BE2C (cell line): ENCODE measurements around the gene RHOH.
"Not testable (repeated sequence)": the region's sequence is repeated elsewhere in the genome, so short reads cannot be mapped to it uniquely, and the experiment has no call there.

Experiments used
- DNase-seq: peaks from one replicate; pipeline ENCODE4 v3.0.0-alpha.2; 2020
- H3K27me3 ChIP-seq: fragments of 250-450 bp; sonication (Bioruptor Pico); 2 replicates; pipeline ENCODE4 v1.5.1; 2020; ENCODE audit warnings: mild to moderate bottlenecking
- H3K36me3 ChIP-seq: fragments of 250-450 bp; sonication (Bioruptor Pico); 2 replicates; pipeline ENCODE4 v1.5.1; 2020; ENCODE audit warnings: mild to moderate bottlenecking
- H3K4me1 ChIP-seq: fragments of 250-450 bp; sonication (Bioruptor Pico); 2 replicates; pipeline ENCODE4 v1.5.1; 2020
- H3K4me3 ChIP-seq: 2 replicates; pipeline ENCODE4 v1.5.1; 2011; ENCODE audit warnings: low read depth, low read length
- H3K9me3 ChIP-seq: fragments of 250-450 bp; sonication (Bioruptor Pico); 2 replicates; pipeline ENCODE4 v1.5.1; 2020
- CTCF ChIP-seq: IDR thresholded peaks from 2 replicates; pipeline ENCODE4 v1.5.1; 2012; ENCODE audit warnings: mild to moderate bottlenecking, low read depth, low read length

The RHOH gene

GRCh38 chr4:40281099-40281498, 84.3 kb downstream of the RHOH start:
- no peak for DNase-seq
- Histone ChIP-seq H3K4me1 (no peaks in the 10 kb centered on the region), H3K27me3 (no peaks in the 10 kb centered on the region), H3K9me3 (no peaks in the 10 kb centered on the region), H3K36me3 (no peaks in the 10 kb centered on the region), H3K4me3 (no peak overlapping the region)
- TF ChIP-seq CTCF = no peak

- H3K4me1 ChIP-seq = no peaks in the 10 kb centered on the region
- DNase-seq = no peak
- no peaks in the 10 kb centered on the region for H3K36me3 ChIP-seq
- TF ChIP-seq CTCF = no peak
- no peak overlapping the region for H3K4me3 ChIP-seq
- H3K9me3 ChIP-seq = no peaks in the 10 kb centered on the region
- H3K27me3 ChIP-seq = no peaks in the 10 kb centered on the region
These were observed 85.1 kb downstream of the RHOH start for GRCh38 chr4:40281913-40282312.

GRCh38 chr4:40282857-40283256, 86.0 kb downstream of the RHOH start:
- not testable (repeated sequence) for DNase-seq

GRCh38 chr4:40283413-40283812, 86.6 kb downstream of the RHOH start:
- Histone ChIP-seq H3K9me3 (no peaks in the 10 kb centered on the region), H3K4me1 (no peaks in the 10 kb centered on the region), H3K36me3 (no peaks in the 10 kb centered on the region), H3K27me3 (no peaks in the 10 kb centered on the region), H3K4me3 (no peak overlapping the region)
- no peak for TF ChIP-seq CTCF
- no peak for DNase-seq

More at GRCh38 chr4:40282857-40283256, 86.0 kb downstream of the RHOH start:
- H3K4me1 ChIP-seq, H3K36me3 ChIP-seq, H3K9me3 ChIP-seq, H3K4me3 ChIP-seq, H3K27me3 ChIP-seq: not testable (repeated sequence)

- Histone ChIP-seq H3K4me3 (no peak overlapping the region), H3K27me3 (no peaks in the 10 kb centered on the region), H3K4me1 (no peaks in the 10 kb centered on the region), H3K36me3 (no peaks in the 10 kb centered on the region), H3K9me3 (no peaks in the 10 kb centered on the region)
- no peak for TF ChIP-seq CTCF
- no peak for DNase-seq
These were observed 87.1 kb downstream of the RHOH start for GRCh38 chr4:40283968-40284367.

- H3K4me3 ChIP-seq = no peak overlapping the region
- H3K27me3 ChIP-seq = no peaks in the 10 kb centered on the region
- TF ChIP-seq CTCF = no peak
- H3K36me3 ChIP-seq = no peaks in the 10 kb centered on the region
- no peaks in the 10 kb centered on the region for H3K4me1 ChIP-seq
- DNase-seq = no peak
- H3K9me3 ChIP-seq = no peaks in the 10 kb centered on the region
These were observed 88.9 kb downstream of the RHOH start for GRCh38 chr4:40285692-40286091.

- Histone ChIP-seq H3K4me1 (no peaks in the 10 kb centered on the region), H3K27me3 (no peaks in the 10 kb centered on the region), H3K9me3 (no peaks in the 10 kb centered on the region), H3K36me3 (no peaks in the 10 kb centered on the region), H3K4me3 (no peak overlapping the region)
- no peak for DNase-seq
- TF ChIP-seq CTCF = no peak
These were observed 91.7 kb downstream of the RHOH start for GRCh38 chr4:40288566-40288965.
